Endothelial cell of umbilical vein (primary cell): Measurements from ENCODE around the gene LATS2. TPM values are rescaled to one million over a fixed set of nuclear protein-coding genes. Genes with fewer than 3 reads are reported as not detected.

ENCODE experiments used
- BruUV-seq: library from RNA; stranded (reverse); fragments of 400-500 nt; replicated peaks from 2 replicates; lab custom pipeline; 2021; lab: Mats Ljungman, UMichigan
- CTCF ChIA-PET: fragments of 300-600, 350-600 bp; sonication (Branson Sonifier 250); formaldehyde crosslinking; loops from one replicate; lab custom pipeline; 2021; ENCODE audit warnings: antibody characterized with exemption, inconsistent platforms; lab: Charles Lee
- POLR2A ChIA-PET: fragments of 300-600, 350-600 bp; sonication (Branson Sonifier 250); formaldehyde crosslinking; loops from one replicate; lab custom pipeline; 2021; ENCODE audit warnings: antibody characterized with exemption, inconsistent platforms; lab: Charles Lee
- DNase-seq: peaks from one replicate; pipeline ENCODE4 v3.0.0-alpha.2; 2011; ENCODE audit warnings: low read depth, low spot score
- FAIRE-seq: peaks from 2 replicates; lab custom pipeline; 2011; peaks lifted over from hg19 to GRCh38; lab: Jason Lieb, UNC
- H2AFZ ChIP-seq: 2 replicates; pipeline ENCODE4 v1.6.0; 2012; ENCODE audit warnings: low read depth, low read length, control low read depth, inconsistent platforms
- H3K27ac ChIP-seq: 2 replicates; pipeline ENCODE4 v1.5.1; 2011; ENCODE audit warnings: low read depth, mild to moderate bottlenecking, control low read depth, low read length, moderate library complexity; ENCODE audit not compliant: insufficient read depth
- H3K27me3 ChIP-seq, 2 experiments: 2 replicates each; pipeline versions ENCODE4 v1.6.0 to v1.6.1; 2011; ENCODE audit warnings: low read length in 2 of 2, mixed read lengths in 1 of 2; ENCODE audit not compliant: control insufficient read depth in 2 of 2, insufficient read depth in 2 of 2
- H3K36me3 ChIP-seq, 2 experiments: 2 replicates in 1 of 2; 3 replicates in 1 of 2; pipeline ENCODE4 v1.5.1; 2011; ENCODE audit warnings: low read length in 2 of 2, mild to moderate bottlenecking in 1 of 2, moderate library complexity in 1 of 2; ENCODE audit not compliant: control insufficient read depth in 2 of 2, insufficient read depth in 2 of 2; ENCODE audit errors: extremely low read depth in 1 of 2
- H3K4me1 ChIP-seq: 3 replicates; pipeline ENCODE4 v1.5.1; 2011; ENCODE audit warnings: mild to moderate bottlenecking, low read length; ENCODE audit not compliant: control insufficient read depth, insufficient read depth; ENCODE audit errors: extremely low read depth
- H3K4me2 ChIP-seq: 2 replicates; pipeline ENCODE4 v1.6.1; 2011; ENCODE audit warnings: low read length, control low read depth, mixed read lengths; ENCODE audit not compliant: insufficient read depth
- H3K4me3 ChIP-seq, 3 experiments: fragments of 200-600 bp in 1 of 3; sonication (generic), shearing (Covaris generic) in 1 of 3; replicated peaks in 1 of 3; 2 replicates each; pipeline ENCODE4 v1.5.1; 2011 to 2016; ENCODE audit warnings: control low read depth in 3 of 3, low read length in 3 of 3, mild to moderate bottlenecking in 2 of 3, inconsistent platforms in 1 of 3, low read depth in 1 of 3, moderate library complexity in 1 of 3; ENCODE audit not compliant: insufficient read depth in 1 of 3
- H3K79me2 ChIP-seq: 2 replicates; pipeline ENCODE4 v1.6.0; 2012; ENCODE audit warnings: low read length, inconsistent platforms; ENCODE audit not compliant: control insufficient read depth, insufficient read depth
- H3K9ac ChIP-seq: replicated peaks from 2 replicates; pipeline ENCODE3; 2011; ENCODE audit warnings: low read length, control low read depth; ENCODE audit not compliant: insufficient read depth; ENCODE audit errors: extremely low read depth
- H3K9me1 ChIP-seq: replicated peaks from 3 replicates; pipeline ENCODE4 v1.6.0; 2011; ENCODE audit warnings: mild to moderate bottlenecking, low read length; ENCODE audit not compliant: control insufficient read depth, insufficient read depth; ENCODE audit errors: extremely low read depth
- H3K9me3 ChIP-seq: replicated peaks from 2 replicates; pipeline ENCODE4 v1.5.1; 2012; ENCODE audit warnings: low read length, inconsistent platforms; ENCODE audit not compliant: control insufficient read depth, insufficient read depth
- H4K20me1 ChIP-seq: replicated peaks from 2 replicates; pipeline ENCODE3; 2011; ENCODE audit warnings: mild to moderate bottlenecking, low read length; ENCODE audit not compliant: control insufficient read depth, insufficient read depth; ENCODE audit errors: extremely low read depth
- EZH2 ChIP-seq: IDR thresholded peaks from 2 replicates; pipeline ENCODE4 v1.6.1; 2012; ENCODE audit warnings: borderline replicate concordance, low read depth, mild to moderate bottlenecking, moderate library complexity, low read length, inconsistent platforms; ENCODE audit not compliant: severe bottlenecking
- FOS ChIP-seq: IDR thresholded peaks from 2 replicates; pipeline ENCODE4 v1.6.1; 2011; ENCODE audit warnings: mild to moderate bottlenecking, low read length, moderate library complexity, borderline replicate concordance; ENCODE audit not compliant: insufficient read depth
- GATA2 ChIP-seq: IDR thresholded peaks from 2 replicates; pipeline ENCODE4 v1.7.0; 2011; ENCODE audit warnings: low read depth, mild to moderate bottlenecking, moderate library complexity, mixed read lengths, low read length; ENCODE audit not compliant: insufficient read length, insufficient read depth
- JUN ChIP-seq: IDR thresholded peaks from 2 replicates; pipeline ENCODE4 v1.6.1; 2011; ENCODE audit warnings: borderline replicate concordance, low read depth; ENCODE audit not compliant: insufficient read length, insufficient read depth
- MAX ChIP-seq: IDR thresholded peaks from 2 replicates; pipeline ENCODE4 v1.6.1; 2011; ENCODE audit not compliant: insufficient read depth, insufficient read length
- MYC ChIP-seq: IDR thresholded peaks from one replicate; pipeline ENCODE4 v1.6.1; 2011; ENCODE audit warnings: mild to moderate bottlenecking, low read depth, low read length
- POLR2A ChIP-seq: IDR thresholded peaks from 2 replicates; pipeline ENCODE4 v1.6.1; 2012; ENCODE audit warnings: low read depth, mild to moderate bottlenecking, control low read depth, low read length
- POLR2AphosphoS5 ChIP-seq: IDR thresholded peaks from 2 replicates; pipeline ENCODE4 v1.6.1; 2012; ENCODE audit warnings: low read depth, mild to moderate bottlenecking, control low read depth, low read length, moderate library complexity; ENCODE audit not compliant: insufficient read depth
- dilution Hi-C: fragments of 300-500 bp; cut with MboI; formaldehyde crosslinking; loops from one replicate; pipeline ENCODE4 v1.15.0; 2019; ENCODE audit warnings: low sequenced_read_pairs; ENCODE audit not compliant: extremely low pct_ligation_motif_present
- intact Hi-C: fragments of 100-400 bp; cut with micrococcal nuclease; formaldehyde crosslinking; loops from one replicate; pipeline ENCODE4 v1.10.0; 2022
- polyA plus RNA-seq, 4 experiments: library from polyadenylated mRNA; depleted of rRNA in 3 of 4; stranded (reverse) in 3 of 4; unstranded in 1 of 4; fragments of >200 nt; gene quantifications; 2 replicates each; pipeline versions ENCODE4 v1.2.1 to v1.2.3, GENCODE V29; 2011 to 2012; ENCODE audit warnings: missing spikeins in 1 of 4
- total RNA-seq: library from RNA; stranded (reverse); gene quantifications from 2 replicates; pipeline ENCODE4 v1.2.3, GENCODE V29; 2021
- TF ChIP-seq, protein P1 (sequence below), 2 donors: IDR thresholded peaks; 1 replicate in 1 of 2; 2 replicates in 1 of 2; pipeline ENCODE4 v1.5.1; 2011; ENCODE audit warnings: low read length in 2 of 2, mild to moderate bottlenecking in 2 of 2, moderate library complexity in 2 of 2, control low read depth in 1 of 2, inconsistent platforms in 1 of 2, low read depth in 1 of 2; ENCODE audit not compliant: insufficient read depth in 1 of 2; ENCODE audit errors: extremely low read depth in 1 of 2

Gene LATS2
- total and polyA plus RNA-seq, 2 donors (not counting 3 experiments of a cell fraction or from before 2014, with no cell fraction given): 33.5 to 67.6 TPM

- FAIRE-seq: no peak
- CTCF ChIA-PET: interaction anchor here (0.7 to 2.6 kb wide), 5 partner anchors 10 to 149 kb away, joined by 3 to 6 read pairs (median 4); partner anchors contain the start of gene LATS2
- no peak overlapping the region for H3K9ac ChIP-seq
- no peak overlapping the region for H3K4me3 ChIP-seq
- H3K79me2 ChIP-seq: peaks cover 96% of the 10 kb centered on the region
- no peaks in the 10 kb centered on the region for H3K9me3 ChIP-seq
- TF ChIP-seq EZH2 (no peak), MYC (no peak), POLR2A (no peak), POLR2AphosphoS5 (no peak), FOS (no peak), MAX (no peak), JUN (no peak), GATA2 (no peak)
- TF ChIP-seq, protein P1, sequence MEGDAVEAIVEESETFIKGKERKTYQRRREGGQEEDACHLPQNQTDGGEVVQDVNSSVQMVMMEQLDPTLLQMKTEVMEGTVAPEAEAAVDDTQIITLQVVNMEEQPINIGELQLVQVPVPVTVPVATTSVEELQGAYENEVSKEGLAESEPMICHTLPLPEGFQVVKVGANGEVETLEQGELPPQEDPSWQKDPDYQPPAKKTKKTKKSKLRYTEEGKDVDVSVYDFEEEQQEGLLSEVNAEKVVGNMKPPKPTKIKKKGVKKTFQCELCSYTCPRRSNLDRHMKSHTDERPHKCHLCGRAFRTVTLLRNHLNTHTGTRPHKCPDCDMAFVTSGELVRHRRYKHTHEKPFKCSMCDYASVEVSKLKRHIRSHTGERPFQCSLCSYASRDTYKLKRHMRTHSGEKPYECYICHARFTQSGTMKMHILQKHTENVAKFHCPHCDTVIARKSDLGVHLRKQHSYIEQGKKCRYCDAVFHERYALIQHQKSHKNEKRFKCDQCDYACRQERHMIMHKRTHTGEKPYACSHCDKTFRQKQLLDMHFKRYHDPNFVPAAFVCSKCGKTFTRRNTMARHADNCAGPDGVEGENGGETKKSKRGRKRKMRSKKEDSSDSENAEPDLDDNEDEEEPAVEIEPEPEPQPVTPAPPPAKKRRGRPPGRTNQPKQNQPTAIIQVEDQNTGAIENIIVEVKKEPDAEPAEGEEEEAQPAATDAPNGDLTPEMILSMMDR (IDR thresholded peaks at IDR 0.05; ENCODE audit: extremely low read depth in 1 of 2, insufficient read depth in 1 of 2, low read depth in 1 of 2, low read length in 2 of 2): no peak
- H4K20me1 ChIP-seq: peaks cover 9% of the 10 kb centered on the region
- H3K27ac ChIP-seq: no peak overlapping the region
- DNase-seq: no peak
- peaks cover 44% of the 10 kb centered on the region for H3K4me1 ChIP-seq
- no TSS peak for BruUV-seq
- peaks cover 2% of the 10 kb centered on the region in 2 experiments for H3K36me3 ChIP-seq
- no peak overlapping the region for H2AFZ ChIP-seq
- H3K9me1 ChIP-seq: no peaks in the 10 kb centered on the region
- dilution Hi-C loops: no loop called here
- POLR2A ChIA-PET: no interaction called here
- H3K27me3 ChIP-seq: no peaks in the 10 kb centered on the region
- intact Hi-C loops: no loop called here
- H3K4me2 ChIP-seq: no peak overlapping the region
These were observed 29.7 kb downstream of the LATS2 start for GRCh38 chr13:21031594-21032275.
